Measurements from ENCODE around the gene FAM167B.

FAM167B gene

GRCh38 chr1:32246888-32247273 is at the start of gene FAM167B:
Gene FAM167B, plus strand, starts transcription at chr1:32247222. Its CDS starts 200 bp downstream, at chr1:32247422.
- DNase-seq (ENCODE audit: low spot score), result peak; percentile 75

- no peak for DNase-seq (ENCODE audit: low spot score)
Measured at GRCh38 chr1:32197837-32198236, 49.2 kb upstream of the FAM167B start.

GRCh38 chr1:32198237-32199042 is 48.6 kb upstream of the FAM167B start:
- no peak for DNase-seq (ENCODE audit: low spot score)

DNA sequence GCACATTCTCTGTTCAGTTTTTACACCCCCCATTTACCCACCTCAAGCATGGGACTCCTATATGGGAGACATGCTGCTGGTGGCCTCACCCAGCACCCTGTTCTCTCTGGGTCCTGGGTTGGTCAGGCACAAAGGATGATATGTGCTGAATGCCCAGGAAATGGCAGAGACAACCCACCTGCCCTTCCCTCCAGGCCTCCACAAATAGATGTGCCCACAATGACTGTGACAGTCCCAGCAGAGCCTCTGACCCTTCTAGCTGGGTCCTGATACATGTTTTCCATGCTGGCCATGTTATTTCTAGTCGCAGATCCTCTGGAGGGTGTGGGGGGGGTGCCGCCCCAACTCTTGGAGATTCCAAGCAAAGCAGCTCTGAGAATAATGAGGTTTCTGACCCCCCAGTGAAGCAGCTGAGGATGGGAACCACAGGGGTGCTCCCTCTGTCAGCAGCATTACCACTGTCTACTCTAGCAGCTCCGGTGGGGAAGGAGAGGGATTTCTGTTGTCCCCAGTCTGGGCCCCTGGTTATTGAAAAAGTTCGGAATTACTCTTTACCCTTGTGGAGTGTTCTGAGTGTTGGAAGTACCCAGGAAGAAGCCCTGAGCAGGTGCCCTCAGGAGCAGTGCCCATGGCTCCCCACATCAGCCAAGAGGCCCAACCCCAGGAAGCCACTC is 47.8 kb upstream of the FAM167B start:
- DNase-seq (ENCODE audit: low spot score), result no peak

DNA sequence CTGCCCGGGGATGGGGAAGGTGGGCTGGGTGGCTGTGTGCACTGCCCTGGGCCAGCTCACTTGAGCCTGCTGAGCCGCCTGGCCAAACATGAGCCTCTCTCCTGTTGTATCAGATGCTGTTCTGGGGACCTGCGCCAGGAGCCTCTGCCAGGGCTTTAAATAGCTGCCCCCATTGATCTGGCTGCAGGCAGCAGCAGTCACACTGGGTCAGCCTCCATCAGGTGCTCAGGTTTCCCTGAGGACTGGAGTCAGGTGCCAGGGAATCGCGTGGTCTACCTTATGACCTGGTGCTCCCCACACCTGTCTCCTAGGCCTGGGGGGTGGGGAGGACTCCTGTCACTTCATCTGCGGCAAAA is 47.3 kb upstream of the FAM167B start:
- no peak for DNase-seq (ENCODE audit: low spot score)

GRCh38 chr1:32200226-32201010 is 46.6 kb upstream of the FAM167B start, which contains the start of gene CCDC28B:
Gene CCDC28B, plus strand, starts transcription at chr1:32200595. Its CDS starts 1,341 bp downstream, at chr1:32201936.
- peak; percentile 79 for DNase-seq (ENCODE audit: low spot score)

DNA sequence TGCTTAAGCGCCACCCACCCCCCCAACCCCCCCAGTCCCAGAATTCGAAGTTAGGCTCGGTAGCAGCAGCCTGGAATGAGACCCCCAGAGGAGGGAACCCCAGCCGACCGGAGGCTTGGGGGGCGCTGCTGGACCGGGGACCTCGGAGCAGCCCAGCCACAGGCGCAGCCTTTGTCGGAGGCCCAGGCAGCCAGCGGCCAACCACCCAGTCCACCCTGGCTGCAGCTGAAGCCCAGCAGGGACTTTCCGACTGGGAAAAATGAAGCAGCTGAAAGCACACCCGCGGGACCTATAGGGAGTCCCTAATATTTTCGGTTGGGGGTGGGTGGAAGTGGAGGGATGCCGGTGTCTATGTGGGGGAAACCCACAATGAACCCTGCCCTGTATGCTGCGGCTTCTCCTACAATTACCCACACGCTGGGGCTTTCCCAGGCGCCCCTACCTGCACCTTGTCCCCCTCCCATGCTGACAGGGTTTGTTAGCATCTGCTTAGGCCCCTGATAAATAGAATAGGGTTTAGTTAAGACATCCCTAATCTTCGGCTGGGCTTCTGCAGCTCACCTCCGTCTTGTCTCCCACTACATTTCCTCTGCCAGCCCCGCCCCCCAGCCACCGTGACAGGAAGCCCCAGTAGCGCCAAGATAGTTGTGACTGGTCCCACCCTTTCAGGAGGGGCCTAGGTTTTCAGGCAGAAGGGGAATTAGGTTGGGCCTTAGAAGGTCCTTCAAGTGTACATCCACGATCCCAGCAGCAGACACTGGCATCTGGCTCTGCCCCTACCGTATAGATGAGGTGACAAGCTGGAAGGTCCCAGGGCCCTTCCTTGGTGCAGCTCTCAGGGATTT is 45.8 kb upstream of the FAM167B start:
- peak; percentile 57 for DNase-seq (ENCODE audit: low spot score)

GRCh38 chr1:32204943-32205361 is 42.1 kb upstream of the FAM167B start:
- no peak for DNase-seq (ENCODE audit: low spot score)

DNA sequence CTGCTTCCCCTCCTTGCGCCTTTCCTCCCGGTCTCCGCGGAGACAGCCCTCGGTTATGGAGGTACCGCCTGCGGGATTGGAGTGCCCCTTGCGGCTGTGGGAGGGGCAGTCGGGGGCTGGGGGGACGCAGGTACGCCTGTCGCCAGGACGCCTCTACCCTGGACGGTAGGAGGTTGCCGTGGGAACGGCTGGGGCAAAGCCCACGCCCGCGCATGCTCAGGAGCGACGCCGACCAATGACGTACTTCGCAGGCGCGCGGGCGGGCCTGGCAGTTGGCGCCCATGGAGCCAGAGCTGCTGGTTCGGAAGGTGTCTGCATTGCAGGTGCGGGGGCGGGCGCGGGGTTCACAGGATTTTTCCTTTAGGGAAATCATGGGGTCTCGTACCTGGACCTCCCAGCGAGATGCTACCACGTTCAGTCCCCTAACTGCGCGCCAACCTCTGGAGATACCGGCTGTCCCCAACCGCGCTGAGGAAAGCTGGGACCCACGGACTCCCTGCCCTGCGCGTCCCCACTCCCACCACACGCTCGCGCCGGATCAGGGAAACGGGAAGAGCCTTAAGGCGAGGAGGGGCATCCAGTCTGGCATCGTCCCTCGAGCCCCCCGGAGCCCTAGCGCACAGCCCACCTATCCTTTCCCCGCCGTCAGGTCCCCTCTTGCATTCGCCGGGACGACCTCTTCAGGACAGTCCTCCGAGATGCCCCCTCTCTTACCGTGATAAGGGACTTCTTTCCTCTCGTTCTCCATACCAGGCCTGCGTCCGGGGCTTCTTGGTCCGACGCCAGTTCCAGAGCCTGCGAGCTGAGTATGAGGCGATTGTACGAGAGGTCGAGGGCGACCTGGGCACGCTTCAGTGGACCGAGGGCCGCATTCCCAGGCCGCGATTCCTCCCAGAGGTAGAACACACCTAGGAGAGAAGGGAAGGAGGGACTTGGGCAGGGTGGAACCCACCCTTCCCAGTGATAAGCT is 41.3 kb upstream of the FAM167B start, which contains the start of gene IQCC:
Gene IQCC, plus strand, starts transcription at position 271 of the 970 bp plus-strand sequence. Its CDS starts 11 bp downstream, at position 282.
- peak; percentile 93 for DNase-seq (ENCODE audit: low spot score)

DNA sequence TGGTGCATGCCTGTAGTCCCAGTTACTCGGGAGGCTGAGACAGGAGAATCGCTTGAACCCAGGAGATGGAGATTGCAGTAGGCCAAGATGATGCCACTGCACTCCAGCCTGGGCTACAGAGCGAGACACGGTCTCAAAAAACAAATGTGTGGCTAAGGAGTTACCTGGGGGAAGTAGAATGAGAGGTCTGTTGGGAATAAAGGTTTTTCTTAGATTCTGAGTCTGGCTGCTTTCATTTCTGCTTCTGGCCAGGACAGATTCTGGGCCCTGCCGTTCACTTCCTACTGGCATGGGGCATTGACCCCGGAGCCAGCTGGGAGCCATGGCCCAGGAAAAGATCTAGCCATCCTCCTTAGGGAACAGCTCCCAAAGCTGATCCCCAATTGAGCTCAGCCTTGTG is 38.6 kb upstream of the FAM167B start:
- no peak for DNase-seq (ENCODE audit: low spot score)

GRCh38 chr1:32208891-32209328 is 38.1 kb upstream of the FAM167B start, which contains the start of gene DCDC2B:
Gene DCDC2B, plus strand, starts transcription at chr1:32209089. Its CDS starts 5 bp downstream, at chr1:32209094.
- no peak for DNase-seq (ENCODE audit: low spot score)

DNA sequence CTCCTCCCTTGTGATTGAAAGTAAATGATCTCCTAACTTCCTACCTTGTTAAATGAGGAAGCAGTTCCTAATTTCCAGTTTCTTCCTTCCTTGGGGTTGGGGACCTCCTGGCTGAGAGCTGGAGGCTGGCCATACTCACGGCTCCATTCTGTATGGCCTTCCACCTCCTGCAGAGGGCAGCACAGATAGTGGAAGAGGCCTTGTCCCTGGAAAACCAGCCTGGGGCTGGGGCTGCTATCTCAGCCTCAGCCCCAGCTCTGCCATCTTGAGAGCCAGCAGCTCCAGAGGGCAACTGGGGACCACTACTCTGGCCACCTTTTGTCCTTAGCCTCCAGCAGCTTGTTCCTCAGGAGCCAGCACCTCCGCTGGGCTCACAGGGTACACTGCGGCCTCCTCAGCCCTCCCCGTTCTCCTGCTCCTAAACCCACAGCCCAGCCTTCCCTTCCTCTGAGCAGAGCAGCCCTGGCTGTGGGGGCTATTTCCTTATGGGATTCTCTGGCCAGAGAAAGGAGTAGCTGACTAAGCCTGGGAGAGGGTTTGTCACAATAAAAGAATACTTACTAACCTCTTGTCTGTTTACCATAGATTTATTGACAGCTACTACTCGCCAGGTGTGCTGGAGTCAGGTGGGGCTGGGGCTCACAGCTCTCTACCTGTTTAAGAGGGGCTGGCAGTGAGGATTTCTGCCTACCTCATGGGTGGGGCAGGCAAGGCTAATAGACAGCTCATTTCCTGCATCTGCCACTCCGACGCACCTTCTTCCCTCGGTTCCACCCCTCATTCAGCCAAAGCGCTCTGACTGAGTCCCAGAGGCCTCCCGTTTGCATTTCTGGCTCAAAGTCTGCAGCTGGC is 31.2 kb upstream of the FAM167B start:
- peak; percentile 79 for DNase-seq (ENCODE audit: low spot score)

GRCh38 chr1:32216566-32216965 is 30.5 kb upstream of the FAM167B start:
- DNase-seq (ENCODE audit: low spot score), result no peak

DNA sequence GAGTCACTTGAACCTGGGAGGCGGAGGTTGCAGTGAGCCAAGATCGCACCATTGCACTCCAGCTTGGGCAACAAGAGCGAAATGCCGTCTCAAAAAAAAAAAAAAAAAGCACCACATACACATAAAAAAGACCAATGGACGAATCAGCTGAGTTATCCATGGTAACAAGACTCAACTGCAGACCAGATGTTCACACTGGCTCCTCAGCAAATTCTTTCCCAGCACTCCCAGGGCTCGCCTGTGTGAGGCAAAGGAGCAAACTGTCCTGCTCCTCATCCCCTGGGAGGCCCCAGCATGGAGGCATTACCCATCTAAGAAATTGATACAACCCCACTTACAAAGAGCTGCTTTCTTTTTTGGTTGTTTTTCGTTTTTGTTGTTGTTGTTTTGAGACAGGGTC is 28.0 kb upstream of the FAM167B start:
- no peak for DNase-seq (ENCODE audit: low spot score)

DNA sequence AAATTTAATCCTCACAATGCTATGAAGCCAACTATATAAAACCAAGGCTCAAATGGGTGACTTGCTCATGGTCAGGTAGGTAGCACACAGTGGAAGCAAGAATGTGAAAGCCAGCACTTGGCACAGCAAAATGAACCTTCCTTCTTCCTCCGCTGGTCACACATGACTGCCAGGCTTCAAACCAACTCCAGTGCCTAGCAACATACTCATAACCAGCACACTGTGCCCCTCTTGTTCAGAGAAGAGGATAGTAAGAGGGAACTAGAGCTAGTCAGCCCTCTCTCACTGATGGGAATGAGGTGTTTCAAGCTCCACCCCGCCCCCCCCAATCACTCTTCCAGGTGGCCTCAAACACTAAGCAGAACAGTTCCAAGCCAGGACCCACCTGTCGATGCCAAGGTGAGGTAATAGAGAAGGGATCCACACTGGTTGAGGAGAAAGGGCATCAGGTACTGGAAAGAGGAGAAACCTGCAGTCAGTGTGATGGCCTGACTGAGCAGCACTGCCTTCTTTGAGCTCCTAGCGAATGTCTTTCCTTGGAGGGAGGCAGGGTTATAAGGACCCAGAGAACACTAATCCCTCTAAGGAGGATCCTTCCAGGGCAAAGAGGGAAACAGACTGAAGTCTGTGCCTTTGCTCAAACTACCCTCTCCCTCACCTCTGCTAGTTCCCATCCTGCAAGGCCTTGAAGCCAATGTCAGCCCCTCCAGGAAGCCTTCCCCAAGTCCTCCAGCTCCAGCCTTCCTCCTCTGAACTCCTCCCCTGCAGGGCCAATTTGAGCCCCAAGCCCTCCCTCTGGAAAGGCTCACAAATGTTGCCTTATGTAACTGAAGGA is 26.1 kb upstream of the FAM167B start:
- no peak for DNase-seq (ENCODE audit: low spot score)

DNA sequence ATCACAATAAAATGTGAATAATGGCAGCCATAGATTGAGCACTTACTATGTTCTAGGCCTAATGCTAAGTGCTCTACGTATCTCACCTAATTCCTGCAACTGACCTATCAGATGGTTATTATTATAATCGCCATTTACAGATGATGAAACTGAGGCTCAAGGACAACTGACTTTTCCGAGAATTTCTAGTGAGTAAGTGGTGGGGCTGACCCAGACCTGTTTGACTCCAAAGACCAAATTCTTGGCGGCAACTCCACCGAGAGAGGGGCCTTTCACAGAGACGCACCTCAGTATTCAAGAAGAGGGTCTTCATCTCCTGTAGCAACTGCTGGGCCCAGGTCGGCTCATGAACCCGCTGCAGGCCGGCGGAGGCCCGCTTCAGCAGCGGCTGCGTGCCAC is 25.4 kb upstream of the FAM167B start:
- DNase-seq (ENCODE audit: low spot score), result no peak

DNA sequence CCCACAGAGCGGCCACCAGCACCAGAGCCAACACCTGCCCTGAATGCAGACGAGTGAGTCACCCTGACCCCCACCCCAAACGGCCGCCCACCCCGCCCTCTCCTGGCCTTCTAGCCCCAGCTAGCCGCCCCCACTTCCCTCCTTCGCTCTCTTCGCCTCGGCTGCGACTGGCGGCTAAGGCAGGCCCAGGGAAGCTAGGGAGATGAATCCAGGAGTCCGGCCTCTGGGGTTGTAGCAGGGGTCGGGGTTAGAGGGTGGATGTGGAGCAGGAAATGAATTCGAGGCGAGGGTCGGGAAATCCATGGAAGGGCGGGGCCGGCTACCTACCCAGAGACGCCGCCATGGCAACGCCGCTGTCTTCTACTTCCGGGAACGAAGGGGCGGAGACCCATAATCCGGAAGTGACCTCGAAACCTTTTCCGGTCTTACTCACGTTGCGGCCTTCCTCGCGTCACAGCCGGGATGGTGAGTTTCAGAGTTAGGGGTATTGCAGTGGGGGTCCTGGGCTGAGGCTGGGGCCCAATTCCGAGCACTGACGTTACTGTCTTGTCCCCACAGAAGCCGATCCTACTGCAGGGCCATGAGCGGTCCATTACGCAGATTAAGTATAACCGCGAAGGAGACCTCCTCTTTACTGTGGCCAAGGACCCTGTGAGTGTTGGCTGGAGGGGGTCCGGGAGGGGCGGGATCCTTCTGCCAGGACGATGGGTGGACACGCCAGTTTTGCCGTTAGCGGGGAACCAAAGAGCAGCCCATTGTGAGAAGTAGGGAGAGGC is 24.9 kb upstream of the FAM167B start, which contains the start of the genes EIF3I and TMEM234:
Gene EIF3I, plus strand, starts transcription at position 428 of the 776 bp plus-strand sequence. Its CDS starts 35 bp downstream, at position 463.
Gene TMEM234, minus strand, starts transcription at position 374 of the 776 bp plus-strand sequence. Its CDS starts 31 bp downstream, at position 343.
- DNase-seq (ENCODE audit: low spot score), result peak; percentile 92
